Measurements from ENCODE around the gene XIRP2.
A peak's percentile ranks its signal among the peaks of the same experiment; 100 is the strongest.
"Not testable (repeated sequence)": the region's sequence is repeated elsewhere in the genome, so short reads cannot be mapped to it uniquely, and the experiment has no call there.

XIRP2 gene

GRCh38 chr2:167253025-167253424, 364.7 kb downstream of the XIRP2 start:
- DNase-seq (ENCODE audit: low read depth, low spot score) = no peak
- H3K4me3 ChIP-seq (ENCODE audit: low read length) = no peak overlapping the region

GRCh38 chr2:167254721-167255120, 366.4 kb downstream of the XIRP2 start:
- no peak overlapping the region for H3K4me3 ChIP-seq (ENCODE audit: low read length)
- no peak for DNase-seq (ENCODE audit: low read depth, low spot score)

GRCh38 chr2:167258712-167259111, 370.4 kb downstream of the XIRP2 start:
- no peak overlapping the region for H3K4me3 ChIP-seq (ENCODE audit: low read length)
- DNase-seq (ENCODE audit: low read depth, low spot score) = no peak

GRCh38 chr2:167264380-167264779, 376.1 kb downstream of the XIRP2 start:
- no peak for DNase-seq (ENCODE audit: low read depth, low spot score)
- no peak overlapping the region for H3K4me3 ChIP-seq (ENCODE audit: low read length)

- DNase-seq (ENCODE audit: low read depth, low spot score) = no peak
- H3K4me3 ChIP-seq (ENCODE audit: low read length) = no peak overlapping the region
These were observed 376.7 kb downstream of the XIRP2 start for GRCh38 chr2:167265004-167265403.

- DNase-seq (ENCODE audit: low read depth, low spot score) = no peak
- H3K4me3 ChIP-seq (ENCODE audit: low read length) = no peak overlapping the region
These were observed 377.4 kb downstream of the XIRP2 start for GRCh38 chr2:167265722-167266121.

GRCh38 chr2:167268245-167268644, 380.0 kb downstream of the XIRP2 start:
- not testable (repeated sequence) for DNase-seq (ENCODE audit: low read depth, low spot score); H3K4me3 ChIP-seq (ENCODE audit: low read length)

GRCh38 chr2:167271932-167272331, 383.7 kb downstream of the XIRP2 start:
- H3K4me3 ChIP-seq (ENCODE audit: low read length) = no peak overlapping the region
- no peak for DNase-seq (ENCODE audit: low read depth, low spot score)

- no peak for DNase-seq (ENCODE audit: low read depth, low spot score)
- H3K4me3 ChIP-seq (ENCODE audit: low read length) = no peak overlapping the region
These were observed 386.8 kb downstream of the XIRP2 start for GRCh38 chr2:167275046-167275445.

- no peak for DNase-seq (ENCODE audit: low read depth, low spot score)
- no peak overlapping the region for H3K4me3 ChIP-seq (ENCODE audit: low read length)
These were observed 391.5 kb downstream of the XIRP2 start for GRCh38 chr2:167279810-167280209.

- H3K4me3 ChIP-seq (ENCODE audit: low read length) = no peak overlapping the region
- no peak for DNase-seq (ENCODE audit: low read depth, low spot score)
These were observed 398.9 kb downstream of the XIRP2 start for GRCh38 chr2:167287212-167287611.

- no peak for DNase-seq (ENCODE audit: low read depth, low spot score)
- no peak overlapping the region for H3K4me3 ChIP-seq (ENCODE audit: low read length)
These were observed 401.6 kb downstream of the XIRP2 start for GRCh38 chr2:167289651-167290410.

GRCh38 chr2:167292430-167293171, 404.3 kb downstream of the XIRP2 start, which contains the start of gene B3GALT1:
Gene B3GALT1 (plus strand): TSS chr2:167293001.
- H3K4me3 ChIP-seq (ENCODE audit: low read length) = peak within 1 kb of the TSS; percentile 58
- peak; percentile 81 for DNase-seq (ENCODE audit: low read depth, low spot score)

GRCh38 chr2:167293172-167293781, 405.0 kb downstream of the XIRP2 start:
- DNase-seq (ENCODE audit: low read depth, low spot score) = no peak
- H3K4me3 ChIP-seq (ENCODE audit: low read length) = peak overlapping the region; percentile 35

GRCh38 chr2:167293943-167294775, 405.9 kb downstream of the XIRP2 start:
- no peak for DNase-seq (ENCODE audit: low read depth, low spot score)
- H3K4me3 ChIP-seq (ENCODE audit: low read length) = no peak overlapping the region

- H3K4me3 ChIP-seq (ENCODE audit: low read length) = no peak overlapping the region
- DNase-seq (ENCODE audit: low read depth, low spot score) = peak; percentile 10
These were observed 406.5 kb downstream of the XIRP2 start for GRCh38 chr2:167294776-167295140.

GRCh38 chr2:167297292-167297691, 409.0 kb downstream of the XIRP2 start:
- DNase-seq (ENCODE audit: low read depth, low spot score) = no peak

GRCh38 chr2:167298017-167298416, 409.7 kb downstream of the XIRP2 start:
- no peak for DNase-seq (ENCODE audit: low read depth, low spot score)
- no peak overlapping the region for H3K4me3 ChIP-seq (ENCODE audit: low read length)

More at GRCh38 chr2:167297292-167297691, 409.0 kb downstream of the XIRP2 start:
- no peak overlapping the region for H3K4me3 ChIP-seq (ENCODE audit: low read length)

All from Jurkat, Clone E6-1 (cell line).